GM12891 (cell line): ENCODE data around the gene ALX1.

Experiments
- POLR2A ChIP-seq: IDR thresholded peaks from 2 replicates; pipeline ENCODE4 v1.6.1; 2011; ENCODE audit warnings: low read depth, low read length, control low read depth
- POLR2AphosphoS5 ChIP-seq: IDR thresholded peaks from 2 replicates; pipeline ENCODE4 v1.6.1; 2011; ENCODE audit warnings: low read depth, low read length, control low read depth
- TAF1 ChIP-seq: IDR thresholded peaks from 2 replicates; pipeline ENCODE4 v1.6.1; 2011; ENCODE audit warnings: low read depth, low read length, control low read depth

- TF ChIP-seq POLR2AphosphoS5 (no peak), POLR2A (no peak), TAF1 (no peak)
Measured at GRCh38 chr12:85348779-85349178, 68.8 kb downstream of the ALX1 start.
